HEK293 (cell line): ENCODE data around the gene BCDIN3D.

Source experiments
- CTCF ChIA-PET: fragments of 350-600 bp; formaldehyde crosslinking; extraction: SDS; loops from one replicate; lab custom pipeline; 2021; ENCODE audit warnings: antibody characterized with exemption; lab: Yijun Ruan, JAX
- POLR2A ChIA-PET: fragments of 300-600 bp; formaldehyde crosslinking; extraction: SDS; loops from one replicate; lab custom pipeline; 2020; ENCODE audit warnings: antibody characterized with exemption, inconsistent platforms; lab: Yijun Ruan, JAX
- H3K27ac ChIP-seq: fragments of 200-500 bp; sonication (Bioruptor generic); 2 replicates; pipeline ENCODE4 v1.5.1; 2014; ENCODE audit warnings: low read depth, low read length, control low read depth, inconsistent platforms; ENCODE audit errors: extremely low read depth
- H3K36me3 ChIP-seq, 2 experiments: fragments of 200-500 bp in 1 of 2; sonication (Bioruptor generic) in 1 of 2; 1 replicate in 1 of 2; 2 replicates in 1 of 2; pipeline ENCODE4 v1.5.1; 2014 to 2017; ENCODE audit warnings: inconsistent platforms in 2 of 2, low read length in 2 of 2; ENCODE audit not compliant: control insufficient read depth in 2 of 2, insufficient read depth in 1 of 2
- H3K4me1 ChIP-seq: fragments of 200-500 bp; sonication (Bioruptor generic); 2 replicates; pipeline ENCODE4 v1.5.1; 2014; ENCODE audit warnings: mild to moderate bottlenecking, low read length, inconsistent platforms; ENCODE audit not compliant: control insufficient read depth, insufficient read depth
- H3K4me3 ChIP-seq: 2 replicates; pipeline ENCODE4 v1.5.1; 2011; ENCODE audit warnings: low read depth, mild to moderate bottlenecking, control low read depth, low read length, moderate library complexity
- H3K9me3 ChIP-seq: fragments of 200-500 bp; sonication (Bioruptor generic); 2 replicates; pipeline ENCODE4 v1.5.1; 2014; ENCODE audit warnings: low read depth, low read length, inconsistent platforms; ENCODE audit not compliant: control insufficient read depth, insufficient read depth
- EGR2 ChIP-seq: fragments of 450-650 bp; formaldehyde crosslinking; IDR thresholded peaks from 2 replicates; pipeline ENCODE4 v1.5.1; 2016; ENCODE audit warnings: low read depth, missing biosample characterization, missing genetic modification characterization
- GLIS1 ChIP-seq: fragments of 450-650 bp; formaldehyde crosslinking; IDR thresholded peaks from 2 replicates; pipeline ENCODE4 v1.5.1; 2016; ENCODE audit warnings: missing biosample characterization, missing genetic modification characterization
- HIC1 ChIP-seq: fragments of 450-650 bp; formaldehyde crosslinking; IDR thresholded peaks from 2 replicates; pipeline ENCODE4 v1.5.1; 2016; ENCODE audit warnings: missing biosample characterization, missing genetic modification characterization
- HOXC10 ChIP-seq: sonication (generic); formaldehyde crosslinking; IDR thresholded peaks from 2 replicates; pipeline ENCODE4 v1.8.1; 2023; ENCODE audit warnings: mild to moderate bottlenecking, missing genetic modification reagents
- PRDM4 ChIP-seq: fragments of 450-650 bp; formaldehyde crosslinking; IDR thresholded peaks from 2 replicates; pipeline ENCODE4 v1.5.1; 2017; ENCODE audit warnings: missing biosample characterization, missing genetic modification characterization
- SP2 ChIP-seq: fragments of 450-650 bp; formaldehyde crosslinking; IDR thresholded peaks from 2 replicates; pipeline ENCODE4 v1.5.1; 2016; ENCODE audit warnings: missing biosample characterization, missing genetic modification characterization
- TCF7L2 ChIP-seq: IDR thresholded peaks from 2 replicates; pipeline ENCODE4 v1.6.1; 2011; ENCODE audit warnings: low read depth, mild to moderate bottlenecking, inconsistent platforms, low read length, moderate library complexity, borderline replicate concordance
- ZFHX2 ChIP-seq: fragments of 450-650 bp; formaldehyde crosslinking; conservative IDR thresholded peaks from 2 replicates; pipeline ENCODE4 v1.5.1; 2016; ENCODE audit warnings: missing biosample characterization, missing genetic modification characterization
- ZFP41 ChIP-seq: fragments of 450-650 bp; formaldehyde crosslinking; IDR thresholded peaks from 2 replicates; pipeline ENCODE4 v1.5.1; 2016; ENCODE audit warnings: missing biosample characterization, missing genetic modification characterization, borderline replicate concordance
- ZFP69B ChIP-seq: fragments of 450-650 bp; formaldehyde crosslinking; IDR thresholded peaks from 2 replicates; pipeline ENCODE4 v1.5.1; 2016; ENCODE audit warnings: missing biosample characterization, missing genetic modification characterization
- ZNF24 ChIP-seq: fragments of 450-650 bp; formaldehyde crosslinking; IDR thresholded peaks from 2 replicates; pipeline ENCODE4 v1.5.1; 2016; ENCODE audit warnings: missing biosample characterization, missing genetic modification characterization
- ZNF335 ChIP-seq: fragments of 450-650 bp; formaldehyde crosslinking; conservative IDR thresholded peaks from 2 replicates; pipeline ENCODE4 v1.5.1; 2016; ENCODE audit warnings: missing biosample characterization, missing genetic modification characterization
- ZNF341 ChIP-seq: fragments of 450-650 bp; formaldehyde crosslinking; IDR thresholded peaks from 2 replicates; pipeline ENCODE4; 2016; ENCODE audit warnings: low read depth, missing biosample characterization, missing genetic modification characterization
- ZNF433 ChIP-seq: fragments of 450-650 bp; formaldehyde crosslinking; IDR thresholded peaks from 2 replicates; pipeline ENCODE4 v1.5.1; 2016; ENCODE audit warnings: missing biosample characterization, missing genetic modification characterization, low read depth
- ZNF48 ChIP-seq: fragments of 450-650 bp; formaldehyde crosslinking; IDR thresholded peaks from 2 replicates; pipeline ENCODE4 v1.5.1; 2016; ENCODE audit warnings: missing biosample characterization, missing genetic modification characterization
- ZNF488 ChIP-seq: fragments of 450-650 bp; formaldehyde crosslinking; IDR thresholded peaks from 2 replicates; pipeline ENCODE4 v1.5.1; 2016; ENCODE audit warnings: missing biosample characterization, missing genetic modification characterization
- ZNF548 ChIP-seq: fragments of 450-650 bp; formaldehyde crosslinking; IDR thresholded peaks from 2 replicates; pipeline ENCODE4 v1.5.1; 2016; ENCODE audit warnings: missing biosample characterization, missing genetic modification characterization
- ZNF560 ChIP-seq: fragments of 450-650 bp; formaldehyde crosslinking; IDR thresholded peaks from 2 replicates; pipeline ENCODE4 v1.5.1; 2017; ENCODE audit warnings: missing biosample characterization, missing genetic modification characterization, borderline replicate concordance
- ZNF571 ChIP-seq: fragments of 450-650 bp; formaldehyde crosslinking; IDR thresholded peaks from 2 replicates; pipeline ENCODE4 v1.5.0; 2017; ENCODE audit warnings: missing biosample characterization, missing genetic modification characterization
- ZNF624 ChIP-seq: fragments of 450-650 bp; formaldehyde crosslinking; IDR thresholded peaks from 2 replicates; pipeline ENCODE4 v1.5.1; 2017; ENCODE audit warnings: missing biosample characterization, missing genetic modification characterization
- ZNF626 ChIP-seq: fragments of 450-650 bp; sonication (Bioruptor Pico); formaldehyde crosslinking; IDR thresholded peaks from 2 replicates; pipeline ENCODE4 v1.5.1; 2018; ENCODE audit warnings: missing biosample characterization, missing genetic modification characterization, inconsistent platforms
- ZNF645 ChIP-seq: fragments of 450-650 bp; formaldehyde crosslinking; IDR thresholded peaks from 2 replicates; pipeline ENCODE4; 2016; ENCODE audit warnings: missing biosample characterization, missing genetic modification characterization
- ZNF658 ChIP-seq: fragments of 450-650 bp; formaldehyde crosslinking; IDR thresholded peaks from 2 replicates; pipeline ENCODE4; 2016; ENCODE audit warnings: missing biosample characterization, missing genetic modification characterization
- ZNF701 ChIP-seq: fragments of 450-650 bp; formaldehyde crosslinking; IDR thresholded peaks from 2 replicates; pipeline ENCODE4 v1.5.1; 2016; ENCODE audit warnings: missing biosample characterization, missing genetic modification characterization
- ZNF76 ChIP-seq: fragments of 450-650 bp; formaldehyde crosslinking; IDR thresholded peaks from 2 replicates; pipeline ENCODE4; 2016; ENCODE audit warnings: low read depth, missing biosample characterization, missing genetic modification characterization, borderline replicate concordance
- ZNF777 ChIP-seq: fragments of 450-650 bp; formaldehyde crosslinking; IDR thresholded peaks from 2 replicates; pipeline ENCODE4 v1.5.1; 2017; ENCODE audit warnings: missing biosample characterization, missing genetic modification characterization, borderline replicate concordance
- ZSCAN4 ChIP-seq: fragments of 450-650 bp; formaldehyde crosslinking; IDR thresholded peaks from 2 replicates; pipeline ENCODE4 v1.5.1; 2017; ENCODE audit warnings: missing biosample characterization, missing genetic modification characterization

The BCDIN3D gene

GRCh38 chr12:49878021-49878420 lies 35.1 kb upstream of the BCDIN3D start:
- TF ChIP-seq EGR2 (tag by site-specific recombination) (no peak), ZSCAN4 (tag by site-specific recombination) (peak; percentile 72)
- no peak overlapping the region for H3K27ac ChIP-seq
- no peaks in the 10 kb centered on the region; the same call in 1 of the 2 replicates for H3K4me1 ChIP-seq
- H3K36me3 ChIP-seq: no peaks in the 10 kb centered on the region
- H3K9me3 ChIP-seq: no peaks in the 10 kb centered on the region
- H3K4me3 ChIP-seq: no peak overlapping the region
- ChIA-PET POLR2A (no interaction called here), CTCF (no interaction called here)

- H3K4me3 ChIP-seq: no peak overlapping the region
- POLR2A ChIA-PET: no interaction called here
- CTCF ChIA-PET: no interaction called here
Observed at GRCh38 chr12:49877066-49877465, 34.2 kb upstream of the BCDIN3D start.

More at GRCh38 chr12:49877066-49877465, 34.2 kb upstream of the BCDIN3D start:
- H3K27ac ChIP-seq: no peak overlapping the region
- no peaks in the 10 kb centered on the region; the same call in 1 of the 2 replicates for H3K4me1 ChIP-seq
- TF ChIP-seq ZNF560 (tag by site-specific recombination) (no peak), ZNF48 (tag by site-specific recombination) (no peak), ZNF777 (tag by site-specific recombination) (no peak), SP2 (tag by site-specific recombination) (no peak), ZNF701 (tag by site-specific recombination) (no peak), ZNF433 (tag by site-specific recombination) (no peak), ZNF548 (tag by site-specific recombination) (no peak), EGR2 (tag by site-specific recombination) (peak; percentile 74), HOXC10 (CRISPR knock-in tag) (no peak), ZNF624 (tag by site-specific recombination) (no peak), ZFHX2 (tag by site-specific recombination) (peak; percentile 49; the same call in 1 of the 2 replicates), ZNF488 (tag by site-specific recombination) (no peak), ZNF341 (no peak), ZNF335 (tag by site-specific recombination) (no peak), ZNF626 (tag by site-specific recombination) (no peak), ZFP69B (tag by site-specific recombination) (no peak), ZNF76 (tag by site-specific recombination) (no peak), PRDM4 (tag by site-specific recombination) (no peak), ZNF645 (tag by site-specific recombination) (no peak), ZNF24 (tag by site-specific recombination) (no peak), TCF7L2 (no peak), HIC1 (tag by site-specific recombination) (no peak), ZNF658 (tag by site-specific recombination) (no peak), ZNF571 (tag by site-specific recombination) (no peak), ZFP41 (no peak), GLIS1 (tag by site-specific recombination) (peak; percentile 29; the same call in 1 of the 2 replicates)
- TF ChIP-seq, all 188 proteins: peak for 3
- Histone ChIP-seq H3K36me3 (no peaks in the 10 kb centered on the region), H3K9me3 (no peaks in the 10 kb centered on the region)
